NT2/D1 (cell line): ENCODE results near the gene RBAK.

Experiments
- DNase-seq: peaks from one replicate; pipeline ENCODE4 v3.0.0-alpha.2; 2011; ENCODE audit warnings: low read depth, low spot score
- H3K27me3 ChIP-seq: 2 replicates; pipeline ENCODE4 v1.6.0; 2011; ENCODE audit warnings: mild to moderate bottlenecking; ENCODE audit not compliant: insufficient read length, insufficient read depth
- H3K36me3 ChIP-seq: 2 replicates; pipeline ENCODE4 v1.6.1; 2011; ENCODE audit warnings: mild to moderate bottlenecking, low read length, mixed read lengths; ENCODE audit not compliant: insufficient read depth, insufficient read length
- H3K4me1 ChIP-seq: 2 replicates; pipeline ENCODE4 v1.5.1; 2011; ENCODE audit not compliant: insufficient read depth, insufficient read length
- H3K4me3 ChIP-seq: 2 replicates; pipeline ENCODE4 v1.5.1; 2011; ENCODE audit warnings: low read depth; ENCODE audit not compliant: insufficient read length
- H3K9ac ChIP-seq: 2 replicates; pipeline ENCODE4 v1.6.0; 2011; ENCODE audit warnings: low read depth; ENCODE audit not compliant: insufficient read length
- H3K9me3 ChIP-seq: 2 replicates; pipeline ENCODE4 v1.5.1; 2011; ENCODE audit warnings: mild to moderate bottlenecking, low read length; ENCODE audit not compliant: insufficient read depth
- SUZ12 ChIP-seq: IDR thresholded peaks from 2 replicates; pipeline ENCODE4 v1.6.1; 2011; ENCODE audit not compliant: insufficient read length, insufficient read depth; ENCODE audit errors: extremely low read depth
- YY1 ChIP-seq: IDR thresholded peaks from 2 replicates; pipeline ENCODE4 v1.6.1; 2011; ENCODE audit not compliant: insufficient read length, insufficient read depth
- ZNF274 ChIP-seq: IDR thresholded peaks from 2 replicates; pipeline ENCODE4 v1.6.1; 2011; ENCODE audit warnings: mild to moderate bottlenecking, low read depth, low read length

Gene RBAK

GRCh38 chr7:5045558-5046396, at the start of gene RBAK:
Gene RBAK (plus strand): TSS chr7:5045860. CDS start chr7:5048077, 2,217 bp downstream.
- Histone ChIP-seq H3K9me3 (peaks cover 11% of the 10 kb centered on the region), H3K27me3 (no peaks in the 10 kb centered on the region), H3K4me1 (peaks cover 2% of the 10 kb centered on the region), H3K36me3 (peaks cover 29% of the 10 kb centered on the region), H3K9ac (peak within 1 kb of the TSS; percentile 98), H3K4me3 (peak within 1 kb of the TSS; percentile 86)
- peak; percentile 98 for DNase-seq
- TF ChIP-seq SUZ12 (peak; percentile 70), YY1 (no peak), ZNF274 (no peak)

DNA sequence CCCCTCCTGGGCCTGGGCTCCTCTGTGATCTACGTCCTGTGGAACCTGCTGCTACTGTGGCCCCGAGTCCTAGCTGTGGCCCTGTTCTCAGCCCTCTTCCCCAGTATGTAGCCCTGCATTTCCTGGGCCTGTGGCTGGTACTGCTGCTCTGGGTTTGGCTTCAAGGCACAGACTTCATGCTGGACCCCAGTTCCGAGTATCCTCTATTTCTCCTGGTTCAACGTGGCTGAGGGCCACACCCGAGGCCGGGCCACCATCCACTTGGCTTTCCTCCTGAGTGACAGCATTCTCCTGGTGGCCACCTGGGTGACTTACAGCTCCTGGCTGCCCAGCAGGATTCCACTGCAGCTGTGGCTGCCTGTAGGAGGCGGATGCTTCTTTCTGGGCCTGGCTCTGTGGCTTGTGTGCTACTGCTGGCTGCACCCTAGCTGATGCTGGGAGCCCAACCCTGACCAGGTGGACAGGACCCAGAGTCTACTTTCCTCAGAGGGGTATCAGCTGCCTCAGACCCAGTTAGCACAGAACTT, 48.9 kb upstream of the RBAK start:
- peaks cover 2% of the 10 kb centered on the region for H3K4me1 ChIP-seq
- H3K4me3 ChIP-seq: no peak overlapping the region
- peaks cover 75% of the 10 kb centered on the region for H3K36me3 ChIP-seq
- no peaks in the 10 kb centered on the region for H3K27me3 ChIP-seq
- no peaks in the 10 kb centered on the region for H3K9me3 ChIP-seq
- DNase-seq: no peak
- TF ChIP-seq YY1 (no peak), SUZ12 (no peak), ZNF274 (no peak)
- no peak overlapping the region for H3K9ac ChIP-seq

GRCh38 chr7:4998244-4998643, 47.4 kb upstream of the RBAK start:
- Histone ChIP-seq H3K4me3 (no peak overlapping the region), H3K36me3 (peaks cover 64% of the 10 kb centered on the region), H3K4me1 (peaks cover 2% of the 10 kb centered on the region), H3K27me3 (no peaks in the 10 kb centered on the region), H3K9me3 (no peaks in the 10 kb centered on the region), H3K9ac (no peak overlapping the region)
- TF ChIP-seq YY1 (no peak), ZNF274 (no peak), SUZ12 (no peak)
- no peak for DNase-seq

DNA sequence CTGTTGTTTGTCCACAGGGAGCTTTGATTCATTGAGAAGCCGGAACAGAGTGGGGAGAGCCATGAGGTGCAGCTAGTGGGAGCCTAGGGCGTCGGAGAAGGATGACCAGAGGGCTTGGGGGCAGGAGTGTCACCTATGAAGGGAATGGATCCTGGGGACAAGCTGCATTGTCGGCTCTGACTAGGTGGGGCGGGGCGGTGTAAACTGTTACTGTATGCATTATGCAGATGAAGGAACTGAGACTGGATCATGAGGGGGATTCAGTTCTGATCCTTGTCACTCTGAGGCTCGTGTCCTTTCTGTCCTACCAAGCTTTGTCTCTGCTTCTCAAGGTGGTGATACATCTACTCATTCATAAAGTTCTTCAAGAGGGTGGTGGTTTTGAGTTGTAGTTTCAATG, 46.8 kb upstream of the RBAK start:
- peaks cover 59% of the 10 kb centered on the region for H3K36me3 ChIP-seq

GRCh38 chr7:4999369-4999950, 46.2 kb upstream of the RBAK start:
- H3K9ac ChIP-seq: no peak overlapping the region
- no peak overlapping the region for H3K4me3 ChIP-seq
- H3K36me3 ChIP-seq: peaks cover 54% of the 10 kb centered on the region
- TF ChIP-seq ZNF274: no peak
- no peak for TF ChIP-seq SUZ12
- no peak for TF ChIP-seq YY1
- no peak for DNase-seq
- H3K27me3 ChIP-seq: no peaks in the 10 kb centered on the region
- no peaks in the 10 kb centered on the region for H3K9me3 ChIP-seq
- peaks cover 2% of the 10 kb centered on the region for H3K4me1 ChIP-seq

More for the DNA sequence above, 46.8 kb upstream of the RBAK start:
- no peak for DNase-seq
- Histone ChIP-seq H3K4me1 (peaks cover 2% of the 10 kb centered on the region), H3K4me3 (no peak overlapping the region), H3K9ac (no peak overlapping the region), H3K9me3 (no peaks in the 10 kb centered on the region), H3K27me3 (no peaks in the 10 kb centered on the region)
- TF ChIP-seq ZNF274: no peak
- no peak for TF ChIP-seq YY1
- no peak for TF ChIP-seq SUZ12

GRCh38 chr7:5001003-5001402, 44.7 kb upstream of the RBAK start:
- DNase-seq: no peak
- Histone ChIP-seq H3K4me3 (no peak overlapping the region), H3K9ac (no peak overlapping the region), H3K4me1 (peaks cover 2% of the 10 kb centered on the region), H3K36me3 (peaks cover 44% of the 10 kb centered on the region), H3K27me3 (no peaks in the 10 kb centered on the region), H3K9me3 (no peaks in the 10 kb centered on the region)
- no peak for TF ChIP-seq YY1
- no peak for TF ChIP-seq SUZ12
- no peak for TF ChIP-seq ZNF274

- Histone ChIP-seq H3K9ac (no peak overlapping the region), H3K27me3 (no peaks in the 10 kb centered on the region), H3K4me3 (no peak overlapping the region), H3K4me1 (peaks cover 2% of the 10 kb centered on the region), H3K36me3 (peaks cover 35% of the 10 kb centered on the region), H3K9me3 (no peaks in the 10 kb centered on the region)
- TF ChIP-seq YY1 (no peak), SUZ12 (no peak), ZNF274 (no peak)
- DNase-seq: no peak
Observed at GRCh38 chr7:5001911-5002310, 43.7 kb upstream of the RBAK start.
